Activated T-cell treated with anti-CD3 and anti-CD28 coated beads for 48 hours (primary cell): ENCODE results near the gene ASTN1.

ENCODE experiments used
- DNase-seq: peaks from one replicate; pipeline ENCODE4 v3.0.0-alpha.2; 2020; ENCODE audit warnings: low read depth

ASTN1 gene

GRCh38 chr1:176993587-176993986 is 170.9 kb downstream of the ASTN1 start:
- DNase-seq = no peak

DNA sequence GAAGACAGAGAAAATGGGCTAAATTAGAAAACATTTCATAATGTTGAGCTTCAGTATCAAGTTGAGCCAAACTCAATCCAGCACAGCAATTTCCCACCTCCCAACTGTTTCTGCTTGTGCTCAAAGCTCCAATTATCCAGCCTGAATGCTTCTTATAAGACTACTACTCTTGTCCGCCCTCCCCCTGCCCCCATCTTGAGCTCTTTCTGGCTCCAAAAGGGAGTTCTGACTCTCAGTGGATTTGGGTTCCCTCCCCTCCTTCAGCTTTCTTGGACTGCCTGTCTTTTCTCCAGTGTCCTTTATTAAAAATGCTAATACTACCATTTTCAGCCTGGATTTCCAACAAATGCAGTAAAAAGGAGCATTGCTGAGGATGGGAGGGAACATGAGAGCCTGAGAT is 174.8 kb downstream of the ASTN1 start:
- no peak for DNase-seq

- no peak for DNase-seq
These were observed 175.5 kb downstream of the ASTN1 start for GRCh38 chr1:176989023-176989422.

GRCh38 chr1:176987016-176987415 is 177.5 kb downstream of the ASTN1 start:
- DNase-seq = no peak

- DNase-seq = no peak
These were observed 180.8 kb downstream of the ASTN1 start for GRCh38 chr1:176983731-176984130.

DNA sequence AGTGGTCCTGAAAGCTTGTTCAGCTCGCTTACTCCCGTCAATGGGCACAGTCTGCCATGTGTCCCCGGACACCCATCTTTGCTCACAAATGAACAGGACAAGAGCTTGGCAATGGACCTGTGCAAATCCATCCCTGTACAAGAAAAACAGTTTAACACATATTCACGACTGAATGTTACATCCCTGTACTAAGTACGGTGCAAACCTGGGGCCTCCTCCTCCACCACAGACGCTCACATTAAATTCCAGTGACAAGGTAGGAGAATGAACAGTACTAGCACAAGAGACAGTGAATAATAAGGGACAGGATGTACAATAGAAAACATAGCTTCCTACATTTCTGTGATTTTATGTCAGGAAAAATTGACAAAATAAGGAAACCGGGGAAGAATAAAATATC is 187.7 kb downstream of the ASTN1 start:
- no peak for DNase-seq

- no peak for DNase-seq
These were observed 188.3 kb downstream of the ASTN1 start for GRCh38 chr1:176976225-176976624.

DNA sequence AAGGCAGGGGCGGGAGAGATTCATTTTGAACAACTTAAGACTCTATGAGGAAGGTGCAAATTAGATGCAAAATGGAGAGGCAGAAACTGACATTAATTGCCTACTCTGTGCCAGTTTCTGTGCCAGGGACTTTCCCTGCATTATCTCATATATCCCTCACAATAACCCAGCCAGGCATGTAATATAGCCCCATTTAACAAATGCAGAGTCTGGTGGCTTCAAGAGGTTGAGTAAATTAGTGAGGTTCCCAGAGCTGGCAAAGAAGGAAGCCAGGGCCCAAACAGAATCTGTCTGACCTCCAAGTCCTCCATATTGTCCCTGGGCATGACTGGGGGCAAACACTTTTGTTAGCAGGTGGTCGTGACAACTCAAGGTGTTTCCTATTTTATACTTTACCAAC is 199.8 kb downstream of the ASTN1 start:
- no peak for DNase-seq

- no peak for DNase-seq
These were observed 201.3 kb downstream of the ASTN1 start for GRCh38 chr1:176963181-176963580.

DNA sequence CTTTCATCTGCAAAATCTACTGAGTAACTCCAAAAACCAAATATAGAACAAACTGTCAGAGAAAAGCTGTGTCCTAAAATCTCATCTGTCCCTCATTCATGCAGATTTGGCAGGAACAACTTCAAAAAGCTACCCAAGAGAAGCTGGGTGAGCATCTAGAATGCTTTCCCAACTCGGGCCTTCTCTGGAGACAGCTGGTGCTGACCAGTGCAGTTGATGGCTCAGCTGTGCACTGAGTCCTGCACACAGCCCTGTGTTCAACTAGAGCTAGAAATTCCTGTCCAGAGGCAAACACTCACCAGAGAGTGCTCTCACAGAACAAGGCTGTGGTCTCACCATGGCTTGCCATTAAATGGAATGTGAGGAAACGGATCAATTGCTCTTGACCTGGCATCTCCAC is 202.8 kb downstream of the ASTN1 start:
- no peak for DNase-seq

GRCh38 chr1:176959191-176959820 is 205.2 kb downstream of the ASTN1 start:
- no peak for DNase-seq

GRCh38 chr1:176957603-176958002 is 206.9 kb downstream of the ASTN1 start:
- no peak for DNase-seq

DNA sequence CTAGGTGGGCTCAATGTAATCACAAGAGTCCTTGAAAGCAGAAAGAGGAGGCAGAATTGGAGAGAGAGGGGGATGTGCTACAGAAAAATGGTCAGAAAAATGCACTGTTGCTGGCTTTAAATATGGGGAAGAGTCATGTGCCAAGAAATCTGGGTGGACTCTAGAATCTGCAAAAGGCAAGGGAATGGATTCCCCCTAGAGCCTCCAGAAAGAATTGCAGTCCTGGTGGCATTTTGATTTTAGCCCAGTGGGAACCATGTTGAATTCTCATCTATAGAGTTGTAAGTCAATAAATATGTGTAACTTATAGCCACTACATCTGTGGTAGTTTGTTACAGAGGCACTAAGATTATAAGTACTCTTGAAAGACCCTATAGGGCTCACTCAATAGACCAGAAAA is 210.3 kb downstream of the ASTN1 start:
- DNase-seq = no peak

- DNase-seq = no peak
These were observed 213.7 kb downstream of the ASTN1 start for GRCh38 chr1:176950736-176951324.

DNA sequence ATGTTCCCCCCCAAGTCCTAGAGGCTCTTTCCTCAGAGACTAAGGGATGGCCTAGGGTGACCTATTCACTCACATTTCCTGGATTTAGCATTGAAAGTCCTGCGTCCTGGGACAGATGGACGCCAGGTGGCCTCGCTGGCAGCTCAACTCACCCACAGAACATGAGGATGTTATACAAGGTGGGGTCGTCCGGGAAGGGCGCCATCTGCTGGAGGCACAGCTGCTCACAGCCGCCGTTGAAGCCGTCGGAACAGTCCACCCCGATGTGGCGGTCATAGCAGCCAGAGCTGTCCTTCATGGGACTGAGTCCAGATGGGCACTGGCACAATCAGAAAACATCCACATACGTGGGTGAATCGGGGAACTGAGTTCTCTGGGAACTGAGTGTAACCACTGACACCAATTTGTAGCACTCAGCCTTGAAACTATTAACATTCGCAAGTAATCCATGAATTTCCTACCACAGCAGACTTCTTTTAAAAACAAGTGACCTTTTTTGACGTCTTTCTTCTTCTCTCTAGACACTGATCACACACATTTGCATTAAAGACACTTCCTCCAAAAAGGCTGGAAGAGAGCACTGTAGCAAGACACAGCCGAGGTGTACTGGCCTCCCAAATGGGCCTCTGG is 215.4 kb downstream of the ASTN1 start:
- DNase-seq = peak; percentile 15

GRCh38 chr1:176944606-176945005 is 219.9 kb downstream of the ASTN1 start:
- DNase-seq = no peak

DNA sequence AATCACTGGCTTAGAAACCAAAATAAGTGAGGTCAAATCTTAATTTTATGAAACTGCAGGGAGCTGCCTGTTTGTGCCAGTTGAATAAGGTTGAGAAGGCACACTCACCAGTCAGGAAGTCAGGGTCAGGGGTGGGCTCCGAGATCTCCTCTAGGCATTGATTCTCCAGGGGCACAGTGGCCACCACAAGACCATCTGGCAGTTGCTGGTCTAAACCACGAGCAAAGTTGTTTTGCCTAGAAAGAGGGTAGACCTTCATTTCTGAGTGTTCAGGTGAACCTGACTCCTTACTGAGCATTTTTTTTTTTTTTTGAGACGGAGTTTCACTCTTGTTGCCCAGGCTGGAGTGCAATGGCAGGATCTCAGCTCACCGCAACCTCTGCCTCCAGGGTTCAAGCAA is 220.7 kb downstream of the ASTN1 start:
- DNase-seq = no peak

- no peak for DNase-seq
These were observed 222.2 kb downstream of the ASTN1 start for GRCh38 chr1:176942346-176942745.

DNA sequence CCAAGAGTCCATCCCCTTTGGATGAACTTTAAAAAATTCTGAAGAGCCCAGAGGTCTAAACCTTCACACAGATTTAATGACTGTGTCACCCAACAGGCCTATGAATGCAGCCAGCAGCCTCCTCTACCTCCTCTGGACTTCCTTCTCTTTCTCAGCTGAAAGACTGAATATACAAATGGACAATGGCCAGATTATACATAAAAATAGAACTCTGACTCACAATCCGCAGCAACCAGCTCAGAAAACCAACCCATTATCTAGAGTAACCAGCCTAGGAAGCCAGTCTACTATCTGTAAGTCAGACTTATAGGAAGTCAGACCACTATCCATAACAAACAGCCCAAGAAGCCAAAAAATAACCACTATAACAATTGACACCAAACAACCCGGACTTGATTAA is 224.5 kb downstream of the ASTN1 start:
- DNase-seq = no peak

DNA sequence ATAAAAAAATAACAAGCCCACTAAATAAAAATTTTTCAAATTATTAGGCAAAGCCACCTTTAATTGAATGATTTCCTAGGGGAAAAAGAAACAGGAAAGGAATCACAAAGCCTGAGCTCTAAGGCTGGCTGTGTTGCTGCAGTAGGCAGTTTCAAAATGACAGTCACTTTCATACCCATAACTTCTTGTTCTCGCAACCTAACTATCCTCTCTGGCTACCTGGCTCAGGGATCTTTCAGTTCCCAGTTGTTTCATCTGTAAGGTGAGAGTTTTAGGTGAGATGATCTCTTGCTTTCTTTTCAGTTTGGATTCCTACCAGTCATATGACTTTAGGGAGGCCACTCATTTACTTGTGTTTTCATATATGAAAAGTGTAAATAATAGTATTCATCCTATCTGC is 226.1 kb downstream of the ASTN1 start:
- no peak for DNase-seq

- no peak for DNase-seq
These were observed 230.1 kb downstream of the ASTN1 start for GRCh38 chr1:176934370-176934769.

GRCh38 chr1:176932114-176933104 is 232.1 kb downstream of the ASTN1 start:
- DNase-seq = no peak

DNA sequence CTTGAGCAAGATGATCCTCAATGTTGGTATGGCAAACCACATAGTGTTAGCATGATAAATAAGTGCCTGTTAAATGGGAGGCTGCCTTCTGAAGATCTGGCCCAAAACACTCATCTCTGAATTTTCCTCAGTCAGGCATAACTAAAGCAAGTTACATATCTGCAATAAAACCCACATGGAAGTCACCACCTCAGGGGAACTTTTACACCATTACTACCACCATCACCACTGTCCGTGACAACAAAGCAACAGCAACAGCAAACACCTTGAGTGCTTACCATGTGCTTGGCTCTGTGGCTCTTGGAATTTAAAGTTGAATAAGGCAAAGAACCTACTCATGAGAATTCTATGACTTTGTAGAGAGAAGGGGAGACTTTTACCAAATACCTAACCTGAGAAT is 233.0 kb downstream of the ASTN1 start:
- no peak for DNase-seq
